ENCODE measurements around the gene CNOT11. TPM values are rescaled to one million over a fixed set of nuclear protein-coding genes. Genes with fewer than 3 reads are reported as not detected.
A peak's percentile ranks its signal among the peaks of the same experiment; 100 is the strongest.

Gene CNOT11
- total and polyA plus RNA-seq, 2 of the 13 experiments (the other 11 are each of a cell fraction or from before 2014, with no cell fraction given): 114 to 209 TPM

DNA sequence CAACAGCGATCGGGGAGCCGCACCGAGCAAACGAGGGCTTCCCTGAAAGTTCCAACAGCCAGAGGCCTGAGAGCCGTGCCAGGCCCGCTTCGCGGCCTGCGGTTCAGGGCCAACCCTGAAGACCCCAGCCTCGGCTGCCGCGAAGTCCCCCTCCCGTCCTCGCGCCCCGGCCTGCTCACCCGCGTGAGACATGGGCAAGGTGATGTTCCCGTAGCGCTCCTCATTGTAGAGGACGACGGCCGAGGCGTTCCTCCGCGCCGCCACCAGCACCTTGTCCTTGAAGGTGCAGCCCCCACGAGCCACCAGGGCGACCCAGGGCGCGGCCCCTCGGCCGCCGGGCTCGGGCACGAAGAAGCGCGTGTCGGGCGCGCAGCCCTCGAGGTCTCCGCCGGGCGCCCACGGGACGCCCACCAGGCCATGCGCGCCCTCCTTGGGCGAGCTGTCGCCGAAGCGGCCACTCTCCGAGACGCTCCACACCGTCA is 55.3 kb downstream of the CNOT11 start (continued):
- peak; percentile 95 for TF ChIP-seq AGO2 (optimal IDR thresholded peaks at IDR 0.05; ENCODE audit: low read depth, low read length)
- TF ChIP-seq, protein P1, sequence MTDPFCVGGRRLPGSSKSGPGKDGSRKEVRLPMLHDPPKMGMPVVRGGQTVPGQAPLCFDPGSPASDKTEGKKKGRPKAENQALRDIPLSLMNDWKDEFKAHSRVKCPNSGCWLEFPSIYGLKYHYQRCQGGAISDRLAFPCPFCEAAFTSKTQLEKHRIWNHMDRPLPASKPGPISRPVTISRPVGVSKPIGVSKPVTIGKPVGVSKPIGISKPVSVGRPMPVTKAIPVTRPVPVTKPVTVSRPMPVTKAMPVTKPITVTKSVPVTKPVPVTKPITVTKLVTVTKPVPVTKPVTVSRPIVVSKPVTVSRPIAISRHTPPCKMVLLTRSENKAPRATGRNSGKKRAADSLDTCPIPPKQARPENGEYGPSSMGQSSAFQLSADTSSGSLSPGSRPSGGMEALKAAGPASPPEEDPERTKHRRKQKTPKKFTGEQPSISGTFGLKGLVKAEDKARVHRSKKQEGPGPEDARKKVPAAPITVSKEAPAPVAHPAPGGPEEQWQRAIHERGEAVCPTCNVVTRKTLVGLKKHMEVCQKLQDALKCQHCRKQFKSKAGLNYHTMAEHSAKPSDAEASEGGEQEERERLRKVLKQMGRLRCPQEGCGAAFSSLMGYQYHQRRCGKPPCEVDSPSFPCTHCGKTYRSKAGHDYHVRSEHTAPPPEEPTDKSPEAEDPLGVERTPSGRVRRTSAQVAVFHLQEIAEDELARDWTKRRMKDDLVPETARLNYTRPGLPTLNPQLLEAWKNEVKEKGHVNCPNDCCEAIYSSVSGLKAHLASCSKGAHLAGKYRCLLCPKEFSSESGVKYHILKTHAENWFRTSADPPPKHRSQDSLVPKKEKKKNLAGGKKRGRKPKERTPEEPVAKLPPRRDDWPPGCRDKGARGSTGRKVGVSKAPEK (CRISPR knock-in tag; IDR thresholded peaks at IDR 0.05; ENCODE audit: borderline replicate concordance): no peak
- TF ChIP-seq, protein P2, sequence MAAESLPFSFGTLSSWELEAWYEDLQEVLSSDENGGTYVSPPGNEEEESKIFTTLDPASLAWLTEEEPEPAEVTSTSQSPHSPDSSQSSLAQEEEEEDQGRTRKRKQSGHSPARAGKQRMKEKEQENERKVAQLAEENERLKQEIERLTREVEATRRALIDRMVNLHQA (CRISPR knock-in tag; IDR thresholded peaks at IDR 0.05): no peak
- TF ChIP-seq, protein P3, sequence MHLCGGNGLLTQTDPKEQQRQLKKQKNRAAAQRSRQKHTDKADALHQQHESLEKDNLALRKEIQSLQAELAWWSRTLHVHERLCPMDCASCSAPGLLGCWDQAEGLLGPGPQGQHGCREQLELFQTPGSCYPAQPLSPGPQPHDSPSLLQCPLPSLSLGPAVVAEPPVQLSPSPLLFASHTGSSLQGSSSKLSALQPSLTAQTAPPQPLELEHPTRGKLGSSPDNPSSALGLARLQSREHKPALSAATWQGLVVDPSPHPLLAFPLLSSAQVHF (CRISPR knock-in tag; IDR thresholded peaks at IDR 0.05): no peak; the same call in 1 of the 2 replicates
- no peak for TF ChIP-seq ZNF644 (CRISPR knock-in tag; IDR thresholded peaks at IDR 0.05; ENCODE audit: low read depth)
- TF ChIP-seq, protein P4, sequence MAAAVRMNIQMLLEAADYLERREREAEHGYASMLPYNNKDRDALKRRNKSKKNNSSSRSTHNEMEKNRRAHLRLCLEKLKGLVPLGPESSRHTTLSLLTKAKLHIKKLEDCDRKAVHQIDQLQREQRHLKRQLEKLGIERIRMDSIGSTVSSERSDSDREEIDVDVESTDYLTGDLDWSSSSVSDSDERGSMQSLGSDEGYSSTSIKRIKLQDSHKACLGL (CRISPR knock-in tag; IDR thresholded peaks at IDR 0.05): 0 out of 2 replicates have a peak, but pooled peaks have one; percentile 27
- peak; percentile 79; the same call in 1 of the 2 replicates for TF ChIP-seq KDM4B (CRISPR knock-in tag; IDR thresholded peaks at IDR 0.05)
- no peak for TF ChIP-seq YEATS4 (CRISPR knock-in tag; IDR thresholded peaks at IDR 0.05; ENCODE audit: borderline replicate concordance)
- no peak for TF ChIP-seq SMARCC2 (IDR thresholded peaks at IDR 0.05)
- TF ChIP-seq JUN (CRISPR knock-in tag; IDR thresholded peaks at IDR 0.05): no peak
- TF ChIP-seq, protein P5, sequence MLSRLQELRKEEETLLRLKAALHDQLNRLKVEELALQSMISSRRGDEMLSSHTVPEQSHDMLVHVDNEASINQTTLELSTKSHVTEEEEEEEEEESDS (CRISPR knock-in tag; IDR thresholded peaks at IDR 0.05; ENCODE audit: borderline replicate concordance): no peak
- 0 out of 2 replicates have a peak, but pooled peaks have one; percentile 81 for TF ChIP-seq ZSCAN12 (CRISPR knock-in tag; IDR thresholded peaks at IDR 0.05)
- no peak; the same call in 1 of the 2 replicates for TF ChIP-seq ZNF121 (CRISPR knock-in tag; IDR thresholded peaks at IDR 0.05)
- 0 out of 2 replicates have a peak, but pooled peaks have one; percentile 55 for TF ChIP-seq ZNF615 (CRISPR knock-in tag; IDR thresholded peaks at IDR 0.05; ENCODE audit: borderline replicate concordance)
- TF ChIP-seq ZC3H13 (CRISPR knock-in tag; IDR thresholded peaks at IDR 0.05): no peak; the same call in none of the 2 replicates
- no peak for TF ChIP-seq SKI (IDR thresholded peaks at IDR 0.05; ENCODE audit: partially characterized antibody)
- peak; percentile 93; the same call in 1 of the 2 replicates for TF ChIP-seq RNF2 (conservative IDR thresholded peaks at IDR 0.05; ENCODE audit: low read depth)
- 0 out of 2 replicates have a peak, but pooled peaks have one; percentile 2 for TF ChIP-seq ZNF225 (CRISPR knock-in tag; IDR thresholded peaks at IDR 0.05)
- peak; percentile 60; the same call in 1 of the 2 replicates for TF ChIP-seq ZNF75D (CRISPR knock-in tag; IDR thresholded peaks at IDR 0.05; ENCODE audit: borderline replicate concordance)
- no peak; the same call in 1 of the 2 replicates for TF ChIP-seq ZNF792 (CRISPR knock-in tag; IDR thresholded peaks at IDR 0.05)
- no peak for TF ChIP-seq ZSCAN29 (CRISPR knock-in tag; conservative IDR thresholded peaks at IDR 0.05)
- TF ChIP-seq, protein P6, sequence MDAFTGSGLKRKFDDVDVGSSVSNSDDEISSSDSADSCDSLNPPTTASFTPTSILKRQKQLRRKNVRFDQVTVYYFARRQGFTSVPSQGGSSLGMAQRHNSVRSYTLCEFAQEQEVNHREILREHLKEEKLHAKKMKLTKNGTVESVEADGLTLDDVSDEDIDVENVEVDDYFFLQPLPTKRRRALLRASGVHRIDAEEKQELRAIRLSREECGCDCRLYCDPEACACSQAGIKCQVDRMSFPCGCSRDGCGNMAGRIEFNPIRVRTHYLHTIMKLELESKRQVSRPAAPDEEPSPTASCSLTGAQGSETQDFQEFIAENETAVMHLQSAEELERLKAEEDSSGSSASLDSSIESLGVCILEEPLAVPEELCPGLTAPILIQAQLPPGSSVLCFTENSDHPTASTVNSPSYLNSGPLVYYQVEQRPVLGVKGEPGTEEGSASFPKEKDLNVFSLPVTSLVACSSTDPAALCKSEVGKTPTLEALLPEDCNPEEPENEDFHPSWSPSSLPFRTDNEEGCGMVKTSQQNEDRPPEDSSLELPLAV (CRISPR knock-in tag; conservative IDR thresholded peaks at IDR 0.05; ENCODE audit: low read depth): 0 out of 2 replicates have a peak, but pooled peaks have one; percentile 25
- TF ChIP-seq HNRNPK (IDR thresholded peaks at IDR 0.05; ENCODE audit: low read depth, low read length, poor library complexity, severe bottlenecking): no peak
- TF ChIP-seq MAFG (CRISPR knock-in tag; IDR thresholded peaks at IDR 0.05): peak; percentile 59; the same call in 1 of the 2 replicates
- 0 out of 2 replicates have a peak, but pooled peaks have one; percentile 8 for TF ChIP-seq ZNF274 (CRISPR knock-in tag; IDR thresholded peaks at IDR 0.05)

Measured in HepG2 (cell line).